ENCODE data around the gene KDM4B. TPM values are rescaled to one million over a fixed set of nuclear protein-coding genes. Genes with fewer than 3 reads are reported as not detected.

Gene KDM4B
- total RNA-seq, 1 experiment from 2014 or later = 43.7 TPM

DNA sequence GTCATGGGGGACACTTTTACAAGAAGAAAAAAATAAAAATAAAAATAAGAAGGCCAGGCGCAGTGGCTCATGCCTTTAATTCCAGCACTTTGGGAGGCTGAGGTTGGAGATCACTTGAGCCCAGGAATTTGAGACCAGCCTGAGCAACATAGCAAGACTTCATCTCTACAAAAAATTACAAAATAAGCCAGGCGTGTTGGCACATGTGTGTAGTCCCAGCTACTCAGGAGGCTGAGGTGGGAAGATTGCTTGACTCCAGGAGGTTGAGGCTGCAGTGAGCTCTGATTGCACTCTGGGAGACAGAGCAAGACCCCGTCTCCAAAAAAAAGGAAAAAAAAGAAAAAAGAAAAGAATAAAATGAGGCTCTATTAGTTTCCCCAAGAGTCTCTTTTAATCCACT lies 214.7 kb downstream of the KDM4B start:
- H3K27me3 Mint-ChIP-seq (ENCODE audit: low read depth) = peaks cover 17% of the 10 kb centered on the region
- Histone ChIP-seq H3K79me2 (ENCODE audit: insufficient read depth, low read length) (no peaks in the 10 kb centered on the region), H3K27ac (ENCODE audit: insufficient read length, low read depth, low read length) (no peak overlapping the region), H3K23ac (ENCODE audit: insufficient read length, low read depth, low read length) (no peak overlapping the region), H4K91ac (ENCODE audit: insufficient read length, low read depth, low read length) (no peak overlapping the region), H2BK120ac (ENCODE audit: low read depth, low read length, poor library complexity, severe bottlenecking) (no peak overlapping the region), H3K14ac (ENCODE audit: insufficient read depth, low read length) (no peak overlapping the region), H2AK5ac (ENCODE audit: insufficient read length, low read length) (no peak overlapping the region), H3K79me1 (ENCODE audit: insufficient read depth, low read depth, low read length, poor library complexity, severe bottlenecking) (no peaks in the 10 kb centered on the region), H3K4me1 (ENCODE audit: insufficient read depth, low read length) (no peaks in the 10 kb centered on the region), H2BK5ac (ENCODE audit: insufficient read length, low read length) (no peak overlapping the region), H4K5ac (ENCODE audit: insufficient read length, low read depth, low read length) (no peak overlapping the region), H2BK20ac (ENCODE audit: low read depth, low read length, poor library complexity, severe bottlenecking) (no peak overlapping the region), H2BK12ac (ENCODE audit: insufficient read length, low read depth, low read length) (no peak overlapping the region), H2BK15ac (ENCODE audit: low read depth, low read length) (no peak overlapping the region), H3K4ac (ENCODE audit: low read depth, low read length) (no peak overlapping the region), H2AFZ (ENCODE audit: low read length) (no peak overlapping the region), H3K9ac (ENCODE audit: extremely low read depth, insufficient read length, low read length) (no peak overlapping the region), H4K20me1 (ENCODE audit: control insufficient read depth, insufficient read depth, insufficient read length) (no peaks in the 10 kb centered on the region), H3K23me2 (ENCODE audit: insufficient read length, low read depth, low read length, poor library complexity, severe bottlenecking) (no peaks in the 10 kb centered on the region), H3T11ph (ENCODE audit: low read length) (no peak overlapping the region), H3K56ac (ENCODE audit: insufficient read length, low read depth, low read length) (no peak overlapping the region), H3K4me2 (ENCODE audit: insufficient read depth, insufficient read length, low read length) (no peak overlapping the region), H3K27me3 (ENCODE audit: insufficient read depth, low read length) (no peaks in the 10 kb centered on the region), H3K9me3 (ENCODE audit: control insufficient read depth, low read depth, low read length) (no peaks in the 10 kb centered on the region), H3K18ac (ENCODE audit: insufficient read length, low read depth, low read length) (no peak overlapping the region), H4K8ac (replicated peaks; ENCODE audit: insufficient read length, low read depth, low read length) (no peak overlapping the region)
- H3K4me3 Mint-ChIP-seq = no peak overlapping the region
- no CpG with 5 or more reads among the region's 3 CpGs for WGBS (ENCODE audit: extremely low coverage, insufficient read length, low lambda C conversion rate)
- no peak overlapping the region for H3K27ac Mint-ChIP-seq
- DNase-seq = no peak
- TF ChIP-seq CTCF (conservative IDR thresholded peaks at IDR 0.05) = no peak
- peaks cover 0 to 4% of the 10 kb centered on the region in 2 experiments; a peak in 1 of 5 replicates for H3K9me3 Mint-ChIP-seq
- peaks cover 0 to 9% of the 10 kb centered on the region in 2 experiments; a peak in 3 of 4 replicates for H3K4me1 Mint-ChIP-seq
- H3K36me3 Mint-ChIP-seq (ENCODE audit: insufficient read depth in 1 of 3, low read depth in 3 of 3) = no peaks in the 10 kb centered on the region
